NOMO-1 (cell line): ENCODE measurements around the gene KCND3.

Source experiments
- DNase-seq, 2 experiments: peaks; one replicate each; lab custom pipeline; 2025; ENCODE audit not compliant: unreplicated experiment in 2 of 2; lab: John Stamatoyannopoulos, UW

Gene KCND3

DNA sequence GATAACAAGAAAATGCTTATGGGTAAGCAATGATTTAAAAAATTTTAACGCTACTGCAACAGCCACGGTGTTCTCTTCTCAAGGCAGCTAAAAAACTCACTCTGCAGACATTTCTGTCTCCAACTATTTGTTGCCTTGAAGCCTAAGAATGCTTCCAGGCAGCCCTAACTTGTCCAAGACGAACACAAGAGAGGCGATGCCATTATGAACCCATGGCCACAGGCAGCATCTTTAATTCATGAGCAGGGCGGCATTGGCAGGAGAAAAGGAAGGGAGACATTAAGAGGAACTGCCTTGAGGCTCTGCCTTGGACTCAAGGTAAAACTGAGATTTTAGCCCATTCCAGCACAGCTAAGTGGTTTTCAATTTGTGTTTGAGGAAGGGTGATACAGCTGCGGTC, 67.5 kb downstream of the KCND3 start:
- no peak for DNase-seq

DNA sequence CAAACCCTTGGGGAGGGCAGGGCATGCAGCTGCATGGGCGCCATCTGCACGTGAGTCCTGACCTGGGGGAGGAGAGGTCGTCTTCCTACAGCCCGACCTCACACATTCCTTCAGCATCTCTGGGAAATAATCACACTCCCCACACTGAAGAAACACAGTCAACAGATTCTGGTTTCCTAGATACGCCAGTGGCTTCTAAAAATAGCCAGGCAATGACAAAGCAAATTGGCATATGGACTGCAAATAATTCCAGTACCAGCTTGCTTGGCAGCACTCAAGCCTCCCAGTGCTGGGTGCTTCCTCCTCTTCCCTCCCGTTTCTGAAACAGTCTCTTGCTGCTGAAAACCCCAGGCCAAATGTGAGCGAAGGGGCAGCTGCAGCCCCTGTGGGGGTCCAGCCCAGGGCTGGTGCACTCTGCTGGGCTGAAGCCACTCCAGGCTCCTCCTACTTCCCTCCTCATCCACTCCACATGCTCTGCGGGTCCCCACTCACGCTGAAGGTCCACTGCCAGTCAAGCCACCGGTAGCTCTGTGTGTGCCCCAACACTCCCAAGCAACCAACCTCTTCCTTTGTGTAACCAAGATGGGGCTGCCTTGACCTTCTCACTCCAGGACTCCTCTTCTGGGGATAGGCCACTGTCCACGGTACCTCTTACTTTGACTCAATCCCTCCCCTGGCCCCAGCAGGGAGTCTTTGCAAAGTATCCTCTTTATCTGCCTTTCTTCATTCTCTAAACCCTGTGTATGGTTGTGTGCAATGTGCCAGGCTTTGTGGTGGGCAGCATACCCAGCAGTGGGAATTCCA, 69.0 kb downstream of the KCND3 start:
- no peak for DNase-seq

DNA sequence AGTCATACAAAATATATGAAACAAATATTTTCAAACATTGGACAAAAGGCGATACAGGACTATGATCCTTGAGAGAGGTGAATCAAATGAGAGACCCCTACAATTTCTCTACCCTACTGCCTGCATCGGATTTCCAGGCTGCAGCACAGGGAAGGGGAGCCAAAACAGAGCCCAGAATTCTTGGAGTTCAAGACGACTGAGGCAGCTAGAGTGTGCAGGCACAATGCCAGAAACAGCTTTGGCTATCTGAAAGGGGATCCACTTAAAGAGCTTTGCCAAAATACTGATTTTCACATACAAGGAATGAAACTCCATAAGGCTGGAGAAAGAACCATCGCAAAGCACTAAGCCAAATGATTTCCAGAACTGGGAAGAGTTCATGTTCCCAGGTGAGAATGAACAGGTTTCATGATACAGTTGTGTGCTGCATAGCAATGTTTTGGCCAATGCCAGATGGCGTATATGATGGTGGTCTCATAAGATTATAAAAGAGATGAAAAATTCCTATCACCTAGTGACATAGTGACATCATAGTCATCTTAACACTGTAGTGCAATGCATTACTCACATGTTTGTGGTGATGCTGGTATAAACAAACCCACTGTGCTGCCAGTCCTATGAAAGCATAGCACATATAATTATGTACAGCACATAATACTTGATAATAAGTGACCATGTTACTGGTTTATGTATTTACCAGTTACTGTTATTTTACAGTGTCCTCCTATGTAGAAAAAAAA, 77.5 kb downstream of the KCND3 start:
- no peak for DNase-seq

DNA sequence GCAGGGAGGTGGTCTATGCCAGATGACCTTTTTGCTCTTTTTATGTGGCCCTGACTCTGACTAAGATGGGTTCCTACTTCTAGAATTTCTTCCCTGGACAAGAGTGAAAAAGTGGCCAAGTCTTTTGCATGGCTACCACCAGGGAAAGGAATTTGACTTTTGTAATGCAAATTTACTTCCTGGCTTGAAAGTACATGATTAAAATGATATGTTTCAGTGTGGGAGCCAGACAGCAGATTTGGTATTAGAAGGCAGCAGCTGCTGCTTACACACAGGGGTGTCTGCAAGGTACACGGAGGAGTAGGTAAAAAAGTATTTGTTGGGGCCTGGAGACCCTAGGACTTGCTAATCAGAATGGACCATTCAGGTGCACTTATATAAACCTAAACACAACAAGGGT, 78.4 kb downstream of the KCND3 start:
- DNase-seq, result no peak

DNA sequence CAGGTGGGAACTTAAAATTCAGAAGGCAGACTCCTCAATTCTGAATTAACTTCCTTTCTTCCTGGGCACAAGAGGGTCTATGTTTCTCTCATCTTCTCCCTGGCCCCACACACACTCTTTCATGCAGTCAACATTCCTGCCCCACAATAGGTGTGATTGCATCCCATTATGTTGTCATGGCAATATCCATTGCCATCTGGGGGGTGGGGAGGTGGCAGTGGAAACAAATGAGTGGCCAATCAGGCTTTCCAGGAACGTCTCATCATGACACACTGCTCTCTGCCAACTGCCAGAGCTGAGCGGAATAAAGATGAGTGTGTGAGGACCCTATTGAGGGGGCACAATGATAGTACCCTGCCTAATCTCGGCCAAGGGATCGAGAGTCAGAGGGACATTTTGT, 80.4 kb downstream of the KCND3 start:
- no peak for DNase-seq

DNA sequence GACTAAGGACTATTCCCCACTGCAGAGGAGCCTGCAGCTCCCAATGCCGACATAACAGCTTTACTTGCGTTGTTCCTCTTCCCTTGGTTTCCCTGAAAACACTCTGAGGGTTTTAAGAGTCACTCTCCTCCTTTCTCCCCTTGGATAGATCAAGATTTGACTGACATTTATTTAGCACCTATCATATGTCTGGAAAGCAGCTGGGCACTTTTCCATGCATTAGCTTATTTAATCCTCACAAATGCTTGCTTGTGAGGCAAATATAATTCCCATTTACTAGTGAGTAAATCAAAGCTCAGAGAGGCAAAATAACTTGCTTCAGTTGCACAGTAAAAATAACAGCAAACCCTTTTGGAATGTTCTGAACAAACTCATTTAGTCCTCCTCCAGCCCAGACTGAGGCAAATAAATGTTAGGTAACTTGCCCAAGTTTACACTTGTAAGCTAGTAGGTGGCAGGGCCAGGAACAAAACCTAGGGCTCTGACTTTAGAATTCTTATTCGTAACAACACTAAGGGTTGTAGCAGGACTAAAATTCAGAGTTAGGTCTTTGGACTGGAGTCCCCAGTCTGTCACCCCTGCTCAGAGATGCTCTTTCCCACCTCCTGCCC, 81.4 kb downstream of the KCND3 start:
- DNase-seq, result no peak

DNA sequence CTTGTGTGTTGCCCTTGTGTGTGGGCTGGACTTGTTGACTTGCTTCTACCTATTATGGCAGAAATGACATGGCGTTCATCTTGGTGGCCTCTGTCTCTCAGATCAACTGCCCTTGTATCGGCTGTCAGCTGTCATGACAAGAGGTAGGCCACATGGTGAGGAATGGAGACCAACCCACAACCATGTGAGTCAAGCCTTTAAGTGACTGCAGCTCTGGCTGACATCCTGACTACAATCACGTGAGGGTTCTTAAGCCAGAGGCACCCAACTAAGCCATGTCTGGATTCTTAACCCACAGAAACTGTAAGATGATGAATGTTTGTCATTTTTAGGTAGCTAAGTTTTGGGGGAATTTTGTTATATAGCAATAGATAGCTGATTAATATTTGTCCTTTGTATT, 82.1 kb downstream of the KCND3 start:
- DNase-seq, result no peak

DNA sequence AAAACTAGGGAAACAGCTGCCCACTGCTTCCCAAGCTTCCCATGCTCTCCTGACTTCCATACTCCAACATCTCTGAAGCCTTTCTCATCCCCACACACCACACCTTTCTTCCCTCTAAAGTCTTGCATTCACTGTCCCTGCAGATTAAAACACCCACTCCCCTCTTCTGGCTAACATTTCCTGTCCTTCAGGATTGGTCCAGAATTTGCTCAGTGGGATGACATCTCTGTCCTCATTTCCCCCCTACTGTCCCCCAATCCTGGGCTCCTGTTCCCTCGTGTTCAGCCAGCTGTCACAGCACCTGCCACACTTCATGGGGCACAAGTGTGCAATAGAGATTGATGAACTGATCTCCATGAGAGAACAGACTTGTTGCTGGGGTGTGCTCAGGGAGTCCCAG, 82.7 kb downstream of the KCND3 start:
- no peak for DNase-seq

DNA sequence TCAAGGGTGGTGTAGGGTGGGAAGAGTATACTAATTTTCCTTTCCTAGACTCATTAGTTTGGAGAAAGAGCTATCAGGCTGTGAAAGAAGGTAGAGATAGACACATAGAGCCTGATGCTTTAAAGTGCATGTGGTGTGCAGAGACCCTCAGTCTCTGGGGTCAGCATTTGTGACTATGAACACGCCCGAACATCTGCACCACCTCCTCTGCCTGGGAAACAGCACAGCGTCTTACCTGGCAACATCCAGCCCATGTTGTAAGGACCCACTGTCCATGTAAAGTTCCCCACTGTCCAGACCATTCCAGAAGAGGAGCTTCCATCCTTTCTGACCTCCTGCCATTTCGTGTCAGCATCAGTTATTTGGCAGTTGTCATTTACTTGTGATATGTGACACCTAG, 83.4 kb downstream of the KCND3 start:
- no peak for DNase-seq

DNA sequence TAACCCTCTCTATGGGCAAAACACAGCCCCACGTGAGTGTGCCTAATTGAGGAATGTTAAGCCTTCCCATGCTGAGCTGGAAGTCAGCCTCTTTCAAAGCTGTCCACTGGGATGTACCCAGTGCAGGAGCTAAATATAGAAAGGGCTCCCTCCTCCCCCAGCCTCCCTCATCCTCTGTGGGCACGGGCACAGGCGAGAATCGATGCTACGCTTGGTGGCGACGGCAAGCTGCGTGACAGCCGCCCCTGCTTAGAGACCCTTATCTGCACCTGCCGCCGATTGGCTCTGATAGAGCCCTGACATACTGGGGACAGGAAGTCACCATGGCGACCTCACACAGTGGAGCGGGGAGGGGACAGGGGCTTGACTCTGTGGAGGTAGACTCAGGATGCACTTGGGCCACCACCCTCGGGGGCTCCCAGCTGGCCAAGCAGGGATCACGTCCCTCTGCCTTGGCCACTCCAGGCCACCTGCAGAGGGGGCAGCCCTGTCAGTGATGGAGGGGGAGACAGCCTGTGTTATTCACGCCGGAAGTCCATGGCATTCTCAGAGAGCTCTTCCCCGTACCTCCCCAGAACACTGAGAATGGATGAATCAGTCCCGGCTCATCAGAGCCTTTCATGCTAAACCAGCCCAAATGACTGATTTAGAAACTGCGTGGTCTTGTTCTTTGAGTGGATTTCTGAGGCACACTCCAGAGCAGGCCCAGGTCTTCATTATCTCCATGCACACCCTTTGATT, 84.8 kb downstream of the KCND3 start:
- no peak for DNase-seq

DNA sequence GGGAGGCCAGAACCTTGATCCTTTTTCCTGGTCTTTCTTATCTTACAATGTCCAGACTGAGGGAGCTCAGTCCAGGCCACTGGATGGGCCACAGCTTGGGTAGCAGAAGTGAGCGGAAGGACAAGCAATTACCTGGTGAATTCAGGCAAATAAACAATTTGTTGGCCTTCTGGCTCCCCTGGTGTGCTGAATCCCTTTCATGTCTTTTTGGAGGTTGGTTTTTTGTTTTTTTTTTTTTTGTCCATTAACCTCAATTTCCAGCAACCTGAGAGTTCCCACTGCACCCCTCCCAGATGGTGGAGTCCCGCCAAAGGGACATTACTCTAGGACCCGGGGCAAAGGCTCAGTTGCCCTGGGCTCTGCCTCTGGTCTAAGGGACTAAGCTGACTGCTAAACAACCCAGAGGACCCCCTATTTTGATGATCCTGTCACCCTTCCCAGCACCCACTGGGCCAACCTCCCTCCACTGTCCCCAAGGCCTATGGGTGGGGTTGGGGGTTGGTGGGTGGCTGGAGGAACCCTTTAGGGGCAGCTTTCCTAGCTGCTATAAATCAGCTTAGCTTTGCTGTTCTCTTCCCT, 85.5 kb downstream of the KCND3 start:
- DNase-seq, result no peak

DNA sequence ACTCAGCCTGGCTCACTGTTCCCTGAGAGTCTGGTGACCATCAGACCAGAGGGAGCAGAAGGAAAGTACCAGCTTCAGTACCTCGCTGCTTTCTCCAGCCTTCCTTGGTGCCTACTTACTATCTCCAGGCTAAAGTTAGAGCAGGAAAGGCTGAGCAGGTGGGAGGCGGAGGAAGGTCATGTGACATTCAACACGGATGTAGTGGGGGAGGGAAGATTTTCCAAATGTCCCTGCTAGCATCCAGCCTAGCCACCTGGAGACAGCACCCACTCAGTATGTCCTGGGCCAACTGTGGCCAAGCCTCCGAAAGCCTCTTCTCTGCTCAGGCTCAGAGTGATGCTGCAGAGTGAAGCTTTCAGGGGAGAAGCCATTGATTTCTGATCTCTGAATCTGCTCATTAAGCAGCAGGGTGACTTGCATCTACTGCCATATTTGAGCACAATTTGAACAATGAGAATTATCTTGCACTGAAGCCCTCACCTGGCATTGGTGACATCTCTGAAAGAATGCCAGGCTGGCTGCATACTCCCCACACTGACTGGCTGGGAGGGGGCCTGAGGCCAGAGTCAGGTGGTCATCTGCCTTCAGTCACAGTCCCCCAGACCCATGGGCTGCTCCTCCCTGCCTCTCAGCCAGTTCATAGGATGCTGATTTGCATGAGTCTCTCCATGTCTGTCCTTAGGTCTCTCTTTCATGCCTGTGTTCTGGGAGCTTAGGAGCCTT, 86.2 kb downstream of the KCND3 start:
- no peak for DNase-seq

DNA sequence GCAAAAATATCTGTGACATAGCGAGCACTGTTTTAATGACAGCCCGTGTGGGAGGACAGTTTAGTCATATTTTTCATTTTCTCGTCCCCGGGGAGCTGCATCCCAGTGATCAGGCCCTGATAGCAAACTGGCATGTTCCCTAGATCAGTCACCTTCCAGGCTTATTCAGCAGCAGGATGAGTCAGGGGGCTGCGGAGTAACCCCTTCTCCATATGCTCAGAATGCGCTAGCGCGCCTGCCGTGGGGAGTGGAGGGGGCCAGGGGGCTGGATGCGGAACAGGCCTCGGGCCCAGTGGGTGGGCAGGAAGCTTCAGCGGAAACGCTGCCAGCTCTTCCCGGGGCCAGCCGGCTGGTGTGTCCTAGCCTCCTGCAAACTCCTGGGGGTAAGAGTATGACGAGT, 94.0 kb downstream of the KCND3 start:
- DNase-seq, result no peak

DNA sequence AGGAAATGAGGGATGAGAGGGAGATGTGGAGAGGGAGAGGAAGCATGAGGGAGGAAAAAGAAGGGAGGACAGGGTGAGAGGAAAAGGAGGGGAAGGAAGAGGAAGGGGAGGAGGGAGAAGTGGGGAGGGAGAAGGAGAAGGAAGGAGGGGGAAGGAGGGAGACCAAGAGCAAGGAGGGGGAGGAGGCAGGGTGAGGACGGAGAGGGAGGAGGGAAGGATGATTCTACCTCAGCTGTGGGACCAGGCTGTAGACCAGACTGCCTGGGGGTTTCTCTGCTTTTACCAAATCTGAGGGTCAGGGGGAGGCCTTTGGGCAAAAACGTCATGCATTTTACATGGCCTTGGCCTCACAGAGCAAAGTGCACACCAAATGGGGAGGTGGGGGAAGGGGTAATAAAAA, 94.5 kb downstream of the KCND3 start:
- DNase-seq, result no peak

DNA sequence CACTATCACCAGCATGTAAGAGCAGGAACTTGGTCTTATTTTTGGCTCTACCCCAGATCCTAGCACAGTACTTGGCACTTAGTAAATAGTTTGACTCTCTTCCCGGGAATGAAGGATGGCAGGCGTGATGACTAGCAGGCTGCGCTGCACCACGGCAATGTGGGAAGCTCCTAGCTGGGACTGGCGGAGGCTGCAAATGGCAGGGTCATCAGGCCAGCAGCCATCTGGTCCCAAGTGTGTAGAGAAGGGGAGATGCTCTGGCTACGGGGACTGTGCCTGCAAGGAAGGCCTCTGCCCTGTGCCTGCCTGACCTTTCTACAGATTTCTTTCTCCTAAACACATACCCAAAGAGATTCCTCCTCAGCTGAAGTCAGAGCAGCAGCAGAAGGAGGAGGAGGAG, 95.0 kb downstream of the KCND3 start:
- DNase-seq, result no peak

DNA sequence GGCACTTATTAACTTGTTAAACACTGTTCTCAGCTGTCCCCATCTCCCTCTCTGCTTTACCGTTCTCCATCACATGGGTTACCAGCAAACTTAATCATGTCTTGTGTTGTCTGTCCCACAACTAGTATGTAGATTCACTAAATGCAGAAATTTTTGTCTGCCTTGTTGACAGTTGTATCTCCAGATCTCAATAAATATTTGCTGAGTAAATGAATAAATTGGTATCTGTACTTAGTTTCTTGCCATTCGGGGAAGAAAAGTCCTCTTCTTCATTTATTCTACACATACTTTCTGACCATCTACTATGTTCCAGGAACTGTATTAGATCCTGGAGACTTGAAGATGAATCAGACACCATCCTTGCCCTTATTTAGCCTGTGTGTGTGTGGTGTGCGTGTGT, 97.9 kb downstream of the KCND3 start:
- DNase-seq, result no peak

DNA sequence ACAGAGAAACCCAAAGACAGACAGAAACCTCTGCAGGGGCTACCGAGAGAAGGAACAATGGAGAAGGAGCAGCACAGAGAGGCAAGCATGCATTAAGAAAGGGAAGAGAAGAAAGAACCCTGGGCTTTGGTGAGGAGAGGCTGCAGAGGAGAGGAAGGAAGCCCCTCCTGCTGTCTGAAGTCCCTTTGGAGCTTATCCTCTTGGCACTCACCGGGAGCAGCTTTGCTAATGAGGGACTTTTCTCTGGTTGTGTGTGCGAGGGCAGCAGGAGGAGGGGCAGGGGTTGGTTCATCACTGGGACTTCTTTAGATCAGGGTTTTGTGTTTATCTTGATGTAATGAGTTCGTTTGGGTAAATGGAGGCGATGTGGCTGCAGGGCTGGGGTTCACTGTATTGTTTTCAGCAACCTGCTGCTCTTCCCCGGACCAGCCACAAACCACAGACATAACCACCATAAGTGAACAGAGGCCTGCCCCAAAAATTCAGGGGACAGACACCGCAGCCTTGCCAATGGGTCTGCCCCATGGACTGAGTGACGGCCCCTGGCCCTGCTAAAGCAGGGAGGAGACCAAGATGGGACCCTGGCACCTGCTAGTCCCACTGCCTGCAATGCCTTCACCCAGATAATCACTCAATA, 100.6 kb downstream of the KCND3 start:
- DNase-seq, result no peak

DNA sequence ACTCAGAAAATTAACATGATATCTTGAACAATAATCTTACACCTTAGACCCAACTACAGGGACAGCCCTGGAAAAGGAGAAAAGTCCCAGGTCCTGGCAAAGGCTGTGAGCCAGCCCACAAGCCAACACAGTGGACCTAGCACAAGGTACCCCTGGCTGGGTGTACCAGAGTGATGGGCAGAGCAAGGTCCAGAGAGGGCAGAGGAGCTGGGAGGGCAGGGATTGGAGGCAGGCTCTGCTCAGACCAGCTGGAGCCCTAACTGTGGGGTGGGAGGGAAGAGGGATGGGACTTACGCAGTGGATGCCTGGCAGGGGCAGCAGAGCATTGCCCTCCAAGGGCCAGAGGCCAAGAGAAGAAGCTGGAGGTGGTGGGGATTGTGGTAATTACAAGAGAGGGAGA, 101.6 kb downstream of the KCND3 start:
- no peak for DNase-seq

DNA sequence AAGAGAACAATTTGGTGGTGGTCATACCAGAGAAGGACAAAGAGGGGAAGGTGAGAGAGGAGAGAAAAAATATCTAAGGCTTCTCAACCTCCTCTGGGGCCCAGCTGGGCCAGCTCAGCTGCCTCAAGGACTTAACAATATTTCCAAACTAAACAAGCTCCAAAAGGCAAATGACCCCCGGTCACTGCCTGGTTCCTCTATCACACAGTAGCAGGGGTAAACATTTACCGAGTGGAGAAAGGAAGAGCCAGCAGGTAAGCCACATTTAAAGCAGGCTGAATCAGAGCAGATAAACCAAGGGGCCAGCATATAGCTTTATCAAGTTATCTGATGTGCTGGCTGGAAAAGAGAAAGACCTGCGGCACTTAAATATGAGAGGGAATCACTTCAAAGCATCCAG, 102.1 kb downstream of the KCND3 start:
- no peak for DNase-seq

DNA sequence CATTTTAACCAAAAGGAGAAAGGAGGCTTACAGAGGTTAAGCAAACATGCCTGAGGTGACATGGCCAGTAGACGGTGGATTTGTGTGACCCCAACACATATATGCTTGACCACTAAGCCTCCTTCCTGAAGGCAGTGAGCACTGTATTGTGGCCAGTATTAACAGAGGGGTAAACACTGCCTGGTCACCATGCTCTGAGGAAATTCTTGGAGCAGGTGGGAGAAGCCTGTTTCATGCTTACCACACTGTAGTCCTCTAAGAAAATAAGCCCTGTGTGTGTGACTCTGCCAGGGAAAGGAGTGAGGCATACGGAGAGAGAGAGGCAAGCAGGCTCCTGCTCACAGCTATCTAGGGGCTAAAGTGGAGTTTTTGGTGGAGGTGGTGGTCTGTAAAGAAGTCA, 102.7 kb downstream of the KCND3 start:
- no peak for DNase-seq
